HCT116 (cell line): Measurements from ENCODE around the gene MBP.

Source experiments
- CTCF ChIP-seq, 3 experiments: fragments of 200-600 bp in 1 of 3; sonication (generic) in 1 of 3; IDR thresholded peaks in 2 of 3; conservative IDR thresholded peaks in 1 of 3; 2 replicates each; pipeline ENCODE4 v1.5.1; 2012 to 2017; ENCODE audit warnings: low read depth in 2 of 3, low read length in 2 of 3, antibody characterized with exemption in 1 of 3, borderline replicate concordance in 1 of 3, control low read depth in 1 of 3, mild to moderate bottlenecking in 1 of 3, mixed read lengths in 1 of 3, mixed run types in 1 of 3, moderate library complexity in 1 of 3; ENCODE audit not compliant: insufficient read depth in 1 of 3
- EGR1 ChIP-seq: IDR thresholded peaks from 2 replicates; pipeline ENCODE4 v1.6.1; 2012; ENCODE audit warnings: low read depth
- ELF1 ChIP-seq: IDR thresholded peaks from 2 replicates; pipeline ENCODE4 v1.6.1; 2012; ENCODE audit warnings: low read depth, borderline replicate concordance
- EZH2phosphoT487 ChIP-seq: fragments of 200-600 bp; IDR thresholded peaks from 2 replicates; pipeline ENCODE4 v1.6.1; 2018; ENCODE audit warnings: antibody characterized with exemption, borderline replicate concordance
- MAX ChIP-seq: IDR thresholded peaks from 2 replicates; pipeline ENCODE4 v1.6.1; 2012
- POLR2A ChIP-seq: IDR thresholded peaks from 2 replicates; pipeline ENCODE4 v1.7.0; 2011; ENCODE audit warnings: borderline replicate concordance; ENCODE audit not compliant: insufficient read depth, insufficient read length; ENCODE audit errors: extremely low read depth
- POLR2AphosphoS5 ChIP-seq: IDR thresholded peaks from 2 replicates; pipeline ENCODE4 v1.6.1; 2011; ENCODE audit warnings: mild to moderate bottlenecking, low read depth, low read length, moderate library complexity
- REST ChIP-seq: IDR thresholded peaks from 2 replicates; pipeline ENCODE4 v1.6.1; 2012; ENCODE audit warnings: low read depth
- SIN3A ChIP-seq: IDR thresholded peaks from 2 replicates; pipeline ENCODE4 v1.6.1; 2012; ENCODE audit warnings: low read depth
- SRF ChIP-seq: IDR thresholded peaks from 2 replicates; pipeline ENCODE4 v1.6.1; 2012; ENCODE audit warnings: low read depth
- YY1 ChIP-seq: IDR thresholded peaks from 2 replicates; pipeline ENCODE4 v1.6.1; 2011; ENCODE audit warnings: low read length, low read depth, moderate library complexity, mild to moderate bottlenecking; ENCODE audit not compliant: insufficient replicate concordance; ENCODE audit errors: extremely low read depth
- ZBTB33 ChIP-seq: IDR thresholded peaks from 2 replicates; pipeline ENCODE4 v1.6.1; 2011; ENCODE audit warnings: mild to moderate bottlenecking, low read length, moderate library complexity; ENCODE audit not compliant: insufficient replicate concordance; ENCODE audit errors: extremely low read depth

GRCh38 chr18:76960528-76961035 is 172.0 kb downstream of the MBP start:
- no peak for TF ChIP-seq POLR2A
- TF ChIP-seq ZBTB33, result no peak
- TF ChIP-seq YY1, result no peak
- TF ChIP-seq SIN3A, result no peak
- TF ChIP-seq CTCF (IDR thresholded peaks at IDR 0.05 in 2 of 3, conservative IDR thresholded peaks at IDR 0.05 in 1 of 3; ENCODE audit: borderline replicate concordance in 1 of 3, insufficient read depth in 1 of 3, low read depth in 2 of 3, low read length in 2 of 3), result 0 out of 6 replicates have a peak, but pooled peaks of 1 of the 3 experiments have one; percentile 12
- no peak for TF ChIP-seq SRF
- no peak for TF ChIP-seq EGR1
- TF ChIP-seq POLR2AphosphoS5, result no peak
- TF ChIP-seq MAX, result no peak
- no peak for TF ChIP-seq ELF1
- no peak for TF ChIP-seq REST
- TF ChIP-seq EZH2phosphoT487, result no peak
